Uterus (tissue), 4 donors: ENCODE measurements around the gene TBC1D2B. TPM values are rescaled to one million over a fixed set of nuclear protein-coding genes. Genes with fewer than 3 reads are reported as not detected.

Source experiments
- DNase-seq, 2 donors: peaks; one replicate each; pipeline ENCODE4 v3.0.0-alpha.2; 2019 to 2020
- H3K27ac ChIP-seq, 2 donors: fragments of 200-600 bp; sonication (generic); 1 replicate in 1 of 2; 2 replicates in 1 of 2; pipeline ENCODE4 v1.5.1; 2016 to 2018
- H3K27me3 ChIP-seq, 2 donors: fragments of 200-600 bp; sonication (generic); one replicate each; pipeline ENCODE4 v1.5.1; 2018 to 2019; ENCODE audit warnings: control low read depth in 1 of 2
- H3K36me3 ChIP-seq, 2 donors: fragments of 200-600 bp; sonication (generic); one replicate each; pipeline ENCODE4 v1.5.1; 2019; ENCODE audit warnings: control low read depth in 1 of 2
- H3K4me1 ChIP-seq, 2 donors: fragments of 200-600 bp; sonication (generic); one replicate each; pipeline ENCODE4 v1.5.1; 2018 to 2019; ENCODE audit warnings: control low read depth in 1 of 2
- H3K4me3 ChIP-seq, 2 donors: fragments of 200-600 bp; sonication (generic); 1 replicate in 1 of 2; 2 replicates in 1 of 2; pipeline ENCODE4 v1.5.1; 2018 to 2019; ENCODE audit warnings: mild to moderate bottlenecking in 1 of 2
- H3K9me3 ChIP-seq, 2 donors: fragments of 200-600 bp; sonication (generic); one replicate each; pipeline ENCODE4 v1.5.1; 2019; ENCODE audit warnings: control low read depth in 1 of 2
- POLR2A ChIP-seq, 2 donors: fragments of 450-650 bp; IDR thresholded peaks; one replicate each; pipeline ENCODE4 v1.6.1; 2016; ENCODE audit warnings: antibody characterized with exemption in 2 of 2, mild to moderate bottlenecking in 1 of 2, moderate library complexity in 1 of 2
- intact Hi-C: fragments of 100-400 bp; cut with DNase I; formaldehyde crosslinking; loops from one replicate; pipeline ENCODE4 v1.15.1; 2023; ENCODE audit warnings: low total_unique reads
- total RNA-seq, 4 donors: library from RNA; depleted of rRNA in 3 of 4; stranded (reverse); fragments of >200 nt in 3 of 4; gene quantifications; one replicate each; pipeline versions ENCODE4 v1.1.0 to v1.2.4, GENCODE V29; 2014 to 2023
- TF ChIP-seq, protein P1 (sequence below), 4 experiments: fragments of 200-600 bp in 2 of 4; fragments of 450-650 bp in 2 of 4; sonication (generic) in 2 of 4; IDR thresholded peaks; one replicate each; pipeline ENCODE4 v1.5.1; 2016 to 2019; ENCODE audit warnings: antibody characterized with exemption in 4 of 4, mild to moderate bottlenecking in 2 of 4, moderate library complexity in 1 of 4
- donor health status: DM: yes; HTN: yes; CAD: no.

Gene TBC1D2B
- total RNA-seq, 4 donors from 2014 or later = 27.7 to 89.0 (median 57.9) TPM

DNA sequence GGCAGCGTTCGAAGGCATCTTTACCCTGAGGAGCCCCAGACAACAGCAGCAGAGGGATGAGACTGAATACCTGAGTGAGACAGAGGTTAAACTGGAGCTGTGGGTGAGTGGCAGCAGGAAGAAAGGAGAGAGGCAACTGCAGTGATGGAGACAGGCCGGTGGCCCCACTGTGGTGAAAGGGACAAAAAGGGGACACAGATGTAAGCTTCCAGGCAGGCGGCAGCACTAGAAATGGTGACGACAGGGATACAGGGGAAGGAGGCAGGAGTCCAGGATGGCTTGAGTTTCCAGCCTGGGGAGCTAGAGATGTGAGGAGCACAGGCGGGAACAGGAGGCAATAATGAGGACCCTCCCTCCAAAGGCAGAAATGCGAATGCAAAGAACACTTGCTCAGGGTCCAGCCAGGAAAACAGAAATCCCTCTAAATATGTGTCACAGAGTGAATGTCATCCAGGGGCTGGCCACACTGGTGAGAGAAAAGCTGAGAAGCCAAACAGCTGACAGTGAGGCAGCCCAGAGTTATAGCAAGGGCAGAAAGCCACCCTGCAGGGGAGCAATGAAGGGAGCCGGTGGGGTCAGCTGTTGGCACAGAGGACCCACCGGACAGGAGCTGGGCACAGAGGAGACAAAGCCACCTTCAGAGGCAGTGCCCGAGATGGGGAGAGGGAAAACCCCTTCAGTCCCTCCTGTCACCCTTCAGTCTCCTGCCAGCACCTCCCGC lies 70.1 kb downstream of the TBC1D2B start:
- Histone ChIP-seq H3K27me3 (no peaks in the 10 kb centered on the region), H3K9me3 (no peaks in the 10 kb centered on the region), H3K36me3 (no peaks in the 10 kb centered on the region), H3K4me1 (peaks cover 15 to 17% of the 10 kb centered on the region in 2 donors), H3K4me3 (no peak overlapping the region), H3K27ac (peak overlapping the region in 1 of 2 donors; percentile 30)
- intact Hi-C loops = loop anchor here (10.0 kb wide), 1 partner anchor 67 kb away; the partner anchor contains the start of gene TBC1D2B
- no peak for DNase-seq
- TF ChIP-seq POLR2A (IDR thresholded peaks at IDR 0.05) = no peak
- TF ChIP-seq, protein P1, sequence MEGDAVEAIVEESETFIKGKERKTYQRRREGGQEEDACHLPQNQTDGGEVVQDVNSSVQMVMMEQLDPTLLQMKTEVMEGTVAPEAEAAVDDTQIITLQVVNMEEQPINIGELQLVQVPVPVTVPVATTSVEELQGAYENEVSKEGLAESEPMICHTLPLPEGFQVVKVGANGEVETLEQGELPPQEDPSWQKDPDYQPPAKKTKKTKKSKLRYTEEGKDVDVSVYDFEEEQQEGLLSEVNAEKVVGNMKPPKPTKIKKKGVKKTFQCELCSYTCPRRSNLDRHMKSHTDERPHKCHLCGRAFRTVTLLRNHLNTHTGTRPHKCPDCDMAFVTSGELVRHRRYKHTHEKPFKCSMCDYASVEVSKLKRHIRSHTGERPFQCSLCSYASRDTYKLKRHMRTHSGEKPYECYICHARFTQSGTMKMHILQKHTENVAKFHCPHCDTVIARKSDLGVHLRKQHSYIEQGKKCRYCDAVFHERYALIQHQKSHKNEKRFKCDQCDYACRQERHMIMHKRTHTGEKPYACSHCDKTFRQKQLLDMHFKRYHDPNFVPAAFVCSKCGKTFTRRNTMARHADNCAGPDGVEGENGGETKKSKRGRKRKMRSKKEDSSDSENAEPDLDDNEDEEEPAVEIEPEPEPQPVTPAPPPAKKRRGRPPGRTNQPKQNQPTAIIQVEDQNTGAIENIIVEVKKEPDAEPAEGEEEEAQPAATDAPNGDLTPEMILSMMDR (IDR thresholded peaks at IDR 0.05) = no peak

DNA sequence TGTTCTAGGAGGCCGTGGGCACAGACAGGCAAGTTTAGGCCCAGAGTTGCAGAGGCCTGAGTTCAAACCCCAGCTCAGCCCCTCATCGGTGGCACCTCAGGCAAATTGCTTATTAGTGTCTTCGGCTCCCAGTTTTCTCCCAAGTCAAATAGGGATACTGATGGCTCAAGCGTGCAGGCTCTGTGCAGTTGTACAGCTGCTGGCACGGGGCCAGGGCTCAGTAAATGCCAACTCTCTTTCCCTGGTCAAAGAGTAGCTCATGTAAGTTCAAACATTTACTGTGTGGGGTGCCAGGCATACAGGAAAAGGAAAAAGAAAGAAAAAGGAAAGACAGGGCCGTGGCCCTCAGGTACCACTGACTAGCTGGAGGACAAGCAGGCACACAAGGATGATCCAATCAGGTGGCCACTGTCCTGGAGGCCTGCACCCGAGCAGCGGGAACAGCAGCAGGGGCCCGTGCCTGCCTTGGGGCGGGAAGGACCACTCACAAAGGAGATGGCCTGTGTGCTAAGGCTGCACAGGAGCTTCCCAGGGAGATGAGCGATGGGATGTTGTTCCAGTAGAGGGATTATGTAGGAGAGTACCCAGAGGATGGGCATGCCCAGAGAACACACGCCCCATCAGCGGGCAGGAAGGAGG lies 70.8 kb downstream of the TBC1D2B start:
- no peaks in the 10 kb centered on the region for H3K9me3 ChIP-seq
- no peak for TF ChIP-seq POLR2A (IDR thresholded peaks at IDR 0.05)
- TF ChIP-seq, protein P1 (IDR thresholded peaks at IDR 0.05) = no peak
- DNase-seq = no peak
- no peaks in the 10 kb centered on the region for H3K36me3 ChIP-seq
- peaks cover 15 to 17% of the 10 kb centered on the region in 2 donors for H3K4me1 ChIP-seq
- no peaks in the 10 kb centered on the region for H3K27me3 ChIP-seq
- intact Hi-C loops = loop anchor here (10.0 kb wide), 1 partner anchor 68 kb away; the partner anchor contains the start of gene TBC1D2B
- no peak overlapping the region for H3K4me3 ChIP-seq
- peak overlapping the region in 1 of 2 donors; percentile 30 for H3K27ac ChIP-seq

DNA sequence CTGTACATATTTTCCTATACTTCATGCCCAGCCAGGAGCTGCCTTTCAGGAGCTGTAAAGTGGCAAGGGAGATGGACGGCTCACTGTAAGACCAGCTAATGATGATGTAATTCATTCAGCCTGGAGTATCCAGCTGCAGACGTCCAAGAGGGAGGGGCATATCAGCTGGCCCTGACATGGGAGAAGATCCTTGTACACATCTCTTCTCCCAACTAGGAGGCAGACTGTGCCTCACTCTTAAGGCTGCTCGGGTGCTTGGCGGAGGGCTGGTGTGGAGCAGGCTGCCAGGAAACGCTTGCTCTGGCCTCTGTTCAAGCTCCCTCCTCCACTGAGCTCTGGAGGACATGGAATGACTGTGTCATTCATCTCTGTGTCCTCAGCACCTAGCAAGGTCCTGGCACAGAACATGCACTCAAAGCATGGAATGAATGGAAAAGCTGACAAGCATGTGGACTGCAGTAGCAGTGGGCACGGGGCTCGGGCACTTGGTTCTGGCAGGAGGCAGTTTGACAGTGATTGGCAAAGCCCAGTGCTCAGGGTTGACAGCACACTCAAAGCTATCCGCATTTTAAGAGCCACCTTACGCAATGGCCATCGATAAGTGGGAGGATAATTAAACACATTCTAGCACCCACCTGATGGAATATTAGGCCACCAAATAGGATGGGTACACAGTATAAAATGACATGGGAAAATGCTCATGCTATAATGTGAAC lies 72.4 kb downstream of the TBC1D2B start:
- Histone ChIP-seq H3K9me3 (no peaks in the 10 kb centered on the region), H3K4me1 (peaks cover 15 to 17% of the 10 kb centered on the region in 2 donors), H3K4me3 (no peak overlapping the region), H3K27me3 (no peaks in the 10 kb centered on the region), H3K27ac (peak overlapping the region; percentile 14 to 52), H3K36me3 (no peaks in the 10 kb centered on the region)
- TF ChIP-seq, protein P1 (IDR thresholded peaks at IDR 0.05) = peak in 3 of 4 experiments; percentile 9 to 28 (median 26)
- TF ChIP-seq POLR2A (IDR thresholded peaks at IDR 0.05) = no peak
- DNase-seq = peak; percentile 85 to 88
- intact Hi-C loops = loop anchor here (10.0 kb wide), 1 partner anchor 70 kb away; the partner anchor contains the start of gene TBC1D2B

DNA sequence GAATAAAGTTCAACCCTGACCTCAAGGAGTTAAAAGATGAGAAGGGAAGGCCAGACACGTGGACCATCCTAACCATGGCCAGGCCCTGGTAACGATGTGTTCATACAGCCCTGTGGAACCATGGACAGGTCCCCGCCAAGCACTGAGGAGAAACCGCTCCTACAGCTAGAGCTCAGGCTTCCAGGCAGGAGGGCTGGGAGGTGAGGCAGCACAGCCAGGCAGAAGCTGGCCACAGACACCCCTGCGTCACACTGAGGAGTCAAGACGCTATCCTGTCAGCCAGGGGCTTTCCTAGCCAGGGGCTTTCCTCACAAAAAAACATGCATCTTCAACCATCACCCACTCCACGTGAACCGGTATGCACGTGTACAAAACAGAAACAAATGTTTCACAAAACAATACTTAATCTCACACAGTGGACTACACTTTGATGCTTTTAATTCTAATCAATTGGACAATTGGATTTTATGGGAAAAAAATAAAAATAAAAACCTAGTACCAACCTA lies 73.2 kb downstream of the TBC1D2B start:
- no peaks in the 10 kb centered on the region for H3K9me3 ChIP-seq
- H3K27ac ChIP-seq = peak overlapping the region; percentile 14 to 47
- H3K36me3 ChIP-seq = no peaks in the 10 kb centered on the region
- intact Hi-C loops = loop anchor here (10.0 kb wide), 1 partner anchor 71 kb away; the partner anchor contains the start of gene TBC1D2B
- TF ChIP-seq, protein P1 (IDR thresholded peaks at IDR 0.05) = no peak
- TF ChIP-seq POLR2A (IDR thresholded peaks at IDR 0.05) = no peak
- H3K27me3 ChIP-seq = no peaks in the 10 kb centered on the region
- H3K4me1 ChIP-seq = peaks cover 15 to 17% of the 10 kb centered on the region in 2 donors
- H3K4me3 ChIP-seq = no peak overlapping the region
- no peak for DNase-seq
